GM12801 (cell line): Measurements from ENCODE around the gene FAM234A.

ENCODE experiments used
- TF ChIP-seq, protein P1 (sequence below): IDR thresholded peaks from one replicate; pipeline ENCODE4 v1.5.1; 2011; ENCODE audit warnings: control low read depth; ENCODE audit not compliant: insufficient read length; ENCODE audit errors: extremely low read depth

Gene FAM234A

DNA sequence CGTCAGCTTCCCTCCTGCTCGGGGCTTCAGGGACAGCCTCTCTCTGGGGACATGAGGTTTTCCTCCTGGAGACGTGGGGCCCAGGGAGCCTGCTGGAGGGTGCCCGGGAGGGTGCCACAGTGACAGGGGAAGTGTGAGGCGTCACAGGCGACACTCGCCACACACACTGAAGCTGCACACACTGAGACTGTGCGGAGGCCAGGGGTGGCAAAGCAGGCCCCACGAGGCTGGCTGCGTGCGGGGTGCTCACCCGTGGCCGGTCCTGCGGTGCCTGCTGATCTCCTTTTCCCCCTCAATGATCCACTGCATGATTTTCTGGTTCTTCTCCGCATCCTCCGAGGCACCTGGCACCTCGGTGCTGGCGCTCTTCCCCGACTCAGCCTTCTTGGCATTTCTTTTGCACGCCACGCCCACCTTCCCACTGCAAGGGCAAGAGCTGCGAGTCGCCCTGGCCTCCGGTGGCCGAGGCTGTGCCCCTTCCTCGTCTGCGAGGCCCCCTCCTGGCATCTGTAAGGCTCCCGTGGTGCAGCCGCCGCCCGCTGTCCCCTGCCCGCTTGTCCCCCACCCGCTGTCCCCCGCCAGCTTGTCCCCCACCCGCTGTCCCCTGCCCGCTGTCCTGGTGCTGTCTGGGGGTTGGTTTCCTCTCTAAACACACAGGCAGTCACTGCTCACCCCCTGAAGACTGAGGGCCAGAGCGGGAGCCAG, 62.3 kb downstream of the FAM234A start:
- TF ChIP-seq, protein P1, sequence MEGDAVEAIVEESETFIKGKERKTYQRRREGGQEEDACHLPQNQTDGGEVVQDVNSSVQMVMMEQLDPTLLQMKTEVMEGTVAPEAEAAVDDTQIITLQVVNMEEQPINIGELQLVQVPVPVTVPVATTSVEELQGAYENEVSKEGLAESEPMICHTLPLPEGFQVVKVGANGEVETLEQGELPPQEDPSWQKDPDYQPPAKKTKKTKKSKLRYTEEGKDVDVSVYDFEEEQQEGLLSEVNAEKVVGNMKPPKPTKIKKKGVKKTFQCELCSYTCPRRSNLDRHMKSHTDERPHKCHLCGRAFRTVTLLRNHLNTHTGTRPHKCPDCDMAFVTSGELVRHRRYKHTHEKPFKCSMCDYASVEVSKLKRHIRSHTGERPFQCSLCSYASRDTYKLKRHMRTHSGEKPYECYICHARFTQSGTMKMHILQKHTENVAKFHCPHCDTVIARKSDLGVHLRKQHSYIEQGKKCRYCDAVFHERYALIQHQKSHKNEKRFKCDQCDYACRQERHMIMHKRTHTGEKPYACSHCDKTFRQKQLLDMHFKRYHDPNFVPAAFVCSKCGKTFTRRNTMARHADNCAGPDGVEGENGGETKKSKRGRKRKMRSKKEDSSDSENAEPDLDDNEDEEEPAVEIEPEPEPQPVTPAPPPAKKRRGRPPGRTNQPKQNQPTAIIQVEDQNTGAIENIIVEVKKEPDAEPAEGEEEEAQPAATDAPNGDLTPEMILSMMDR, result no peak

- TF ChIP-seq, protein P1, result no peak
Observed at GRCh38 chr16:297832-298231, 63.2 kb downstream of the FAM234A start.

DNA sequence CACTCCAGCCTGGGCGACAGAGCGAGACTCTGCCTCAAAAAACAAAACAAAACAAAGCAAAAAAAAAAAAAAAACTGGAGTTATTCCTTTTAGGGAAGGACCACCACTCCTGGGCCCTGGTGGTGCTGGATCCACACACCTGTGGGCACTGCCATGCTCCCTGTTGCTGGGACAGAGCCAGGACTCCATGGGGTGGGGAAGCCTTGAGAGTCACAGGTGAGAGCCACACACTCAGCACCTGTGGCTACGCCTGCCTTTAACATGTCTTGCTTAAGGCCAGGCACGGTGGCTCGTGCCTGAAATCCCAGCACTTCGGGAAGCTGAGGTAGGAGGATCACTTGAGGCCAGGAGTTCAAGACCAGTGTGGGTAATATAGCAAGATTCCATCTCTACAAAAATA, 66.6 kb downstream of the FAM234A start:
- TF ChIP-seq, protein P1, result no peak

DNA sequence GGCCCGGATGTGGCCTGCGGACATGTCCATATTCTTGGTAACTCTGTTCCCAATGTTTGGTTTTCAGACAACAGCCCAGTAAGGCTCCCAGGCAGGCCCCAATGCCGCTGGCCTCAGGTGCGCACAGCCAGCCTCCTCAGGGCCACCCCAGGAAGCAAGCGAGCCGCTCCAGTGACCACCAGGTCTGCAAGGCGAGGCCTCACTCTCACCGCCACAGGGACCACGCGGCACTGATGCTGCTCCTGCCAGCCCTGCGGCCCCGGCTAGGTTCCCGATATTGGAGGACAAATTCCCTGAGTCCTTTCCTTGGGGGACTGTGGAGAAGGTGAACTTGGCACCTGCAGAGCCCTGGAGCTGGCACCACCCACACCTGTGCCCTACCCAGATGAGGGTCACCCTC, 67.3 kb downstream of the FAM234A start:
- TF ChIP-seq, protein P1, result no peak

GRCh38 chr16:303760-304505, 69.3 kb downstream of the FAM234A start:
- TF ChIP-seq, protein P1, result no peak

DNA sequence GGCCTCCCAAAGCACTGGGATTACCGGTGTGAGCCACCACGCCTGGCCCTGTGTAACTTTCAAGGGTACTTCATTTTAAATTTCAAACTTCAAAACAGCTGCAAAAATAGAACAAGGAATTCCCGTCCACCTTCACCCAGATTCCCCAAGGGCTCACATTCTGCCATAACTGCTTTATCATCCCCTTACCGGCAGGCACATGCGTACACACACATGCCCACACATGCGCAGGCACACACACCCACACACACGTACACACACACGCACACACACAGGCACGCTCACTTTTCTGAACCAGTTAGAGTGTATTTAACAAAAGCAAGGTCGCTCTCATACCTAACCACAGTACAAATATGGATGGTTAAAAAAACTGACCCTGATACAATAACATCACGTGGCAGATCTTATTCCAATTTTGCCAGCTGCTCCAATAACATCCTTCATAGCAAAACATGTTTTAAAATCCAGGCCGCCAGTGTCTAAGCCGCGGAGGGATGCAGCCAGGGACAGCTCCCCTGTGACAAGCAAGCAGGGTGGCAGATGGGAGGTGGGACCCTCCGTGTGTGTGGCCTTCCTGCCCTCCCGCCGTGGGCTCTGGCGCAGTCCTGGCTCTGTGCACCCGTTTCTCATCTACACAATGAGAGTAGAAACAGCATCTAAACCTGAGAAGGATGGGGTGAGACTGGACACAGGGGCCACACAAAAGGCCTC, 71.5 kb downstream of the FAM234A start:
- TF ChIP-seq, protein P1, result no peak

GRCh38 chr16:306911-307370, 72.3 kb downstream of the FAM234A start:
- TF ChIP-seq, protein P1, result no peak
